HepG2 (cell line): ENCODE results near the gene LRRC74A. TPM values are rescaled to one million over a fixed set of nuclear protein-coding genes. Genes with fewer than 3 reads are reported as not detected.

Source experiments
- ATAC-seq: fragments of 200-7000 bp; cut with Tn5 transposase; 3 replicates; pipeline ENCODE4 v1.9.1; 2020; ENCODE audit warnings: mild to moderate bottlenecking, moderate library complexity
- BruUV-seq: library from RNA; stranded (reverse); fragments of 400-500 nt; replicated peaks from 2 replicates; lab custom pipeline; 2021; lab: Mats Ljungman, UMichigan
- CTCF ChIA-PET: fragments of 300-600 bp; formaldehyde crosslinking; extraction: SDS; loops from one replicate; lab custom pipeline; 2021; ENCODE audit warnings: low total read pairs, inconsistent platforms, low intra/inter-chr PET ratio; lab: Yijun Ruan, JAX
- POLR2A ChIA-PET: fragments of 350-600 bp; sonication (Branson Sonifier 250); formaldehyde crosslinking; loops from one replicate; lab custom pipeline; 2020; ENCODE audit warnings: antibody characterized with exemption, inconsistent platforms; lab: Yijun Ruan, JAX
- DNase-seq: peaks from one replicate; pipeline ENCODE4 v3.0.0-alpha.2; 2015; ENCODE audit warnings: low spot score
- FAIRE-seq: peaks from 3 replicates; lab custom pipeline; 2011; peaks lifted over from hg19 to GRCh38; lab: Jason Lieb, UNC
- H2AFZ ChIP-seq: one replicate; pipeline ENCODE4 v1.6.1; 2011; ENCODE audit warnings: low read length, inconsistent platforms
- H3K27ac ChIP-seq: fragments of 300-600 bp; 3 replicates; pipeline ENCODE4 v1.8.0; 2011; ENCODE audit warnings: mixed run types, mild to moderate bottlenecking, mixed read lengths, low read length, inconsistent platforms; ENCODE audit not compliant: insufficient read depth; ENCODE audit errors: extremely low read length
- H3K27me3 ChIP-seq, 2 experiments: fragments of 200-600 bp in 1 of 2; 2 replicates in 1 of 2; 3 replicates in 1 of 2; pipeline versions ENCODE4 v1.6.0 to v1.8.0; 2011; ENCODE audit warnings: low read length in 2 of 2, mild to moderate bottlenecking in 2 of 2, moderate library complexity in 2 of 2, inconsistent platforms in 1 of 2; ENCODE audit not compliant: insufficient read depth in 2 of 2, control insufficient read depth in 1 of 2
- H3K36me3 ChIP-seq, 2 experiments: fragments of 200-600 bp in 1 of 2; replicated peaks in 1 of 2; 2 replicates in 1 of 2; 3 replicates in 1 of 2; pipeline versions ENCODE4 v1.5.1 to v1.8.0; 2011; ENCODE audit warnings: low read length in 2 of 2, inconsistent platforms in 1 of 2; ENCODE audit not compliant: insufficient read depth in 2 of 2, control insufficient read depth in 1 of 2
- H3K4me1 ChIP-seq: 2 replicates; pipeline ENCODE4 v1.5.1; 2012; ENCODE audit warnings: low read length, inconsistent platforms; ENCODE audit not compliant: insufficient read depth
- H3K4me2 ChIP-seq: 2 replicates; pipeline ENCODE4 v1.6.0; 2011; ENCODE audit warnings: low read depth, low read length, inconsistent platforms
- H3K4me3 ChIP-seq, 3 experiments: fragments of 200-600 bp in 1 of 3; sonication (generic), shearing (Covaris generic) in 1 of 3; replicated peaks in 1 of 3; 2 replicates each; pipeline ENCODE4 v1.5.1; 2011 to 2016; ENCODE audit warnings: low read length in 3 of 3, inconsistent platforms in 2 of 3, low read depth in 2 of 3, mild to moderate bottlenecking in 2 of 3, control low read depth in 1 of 3, mixed read lengths in 1 of 3; ENCODE audit not compliant: insufficient read depth in 1 of 3
- H3K79me2 ChIP-seq: one replicate; pipeline ENCODE4 v1.6.1; 2011; ENCODE audit warnings: low read length, inconsistent platforms; ENCODE audit not compliant: insufficient read depth
- H3K9ac ChIP-seq: 2 replicates; pipeline ENCODE4 v1.6.0; 2011; ENCODE audit warnings: mild to moderate bottlenecking, low read depth, low read length, inconsistent platforms; ENCODE audit not compliant: insufficient read depth
- H3K9me3 ChIP-seq: 2 replicates; pipeline ENCODE4 v1.5.1; 2012; ENCODE audit warnings: mild to moderate bottlenecking, low read length
- H4K20me1 ChIP-seq: 2 replicates; pipeline ENCODE4 v1.6.0; 2011; ENCODE audit warnings: inconsistent platforms, mild to moderate bottlenecking, low read length, moderate library complexity; ENCODE audit not compliant: insufficient read depth
- AKAP8 ChIP-seq: sonication (generic); formaldehyde crosslinking; IDR thresholded peaks from 2 replicates; pipeline ENCODE4 v1.5.1; 2020; ENCODE audit warnings: mild to moderate bottlenecking, missing genetic modification reagents
- EP300 ChIP-seq, 3 experiments: sonication (generic) in 1 of 3; formaldehyde crosslinking in 1 of 3; IDR thresholded peaks; 2 replicates each; pipeline versions ENCODE4 v1.5.1 to v1.6.1; 2011 to 2020; ENCODE audit warnings: low read depth in 2 of 3, low read length in 2 of 3, borderline replicate concordance in 1 of 3, improper control_type of control experiment in 1 of 3, mild to moderate bottlenecking in 1 of 3, missing genetic modification reagents in 1 of 3, moderate library complexity in 1 of 3
- ETV5 ChIP-seq: IDR thresholded peaks from 2 replicates; pipeline ENCODE4 v1.6.1; 2018; ENCODE audit warnings: missing biosample characterization, missing genetic modification reagents, inconsistent platforms, borderline replicate concordance
- FLYWCH1 ChIP-seq: sonication (generic); formaldehyde crosslinking; IDR thresholded peaks from 2 replicates; pipeline ENCODE4 v1.8.1; 2023; ENCODE audit warnings: mild to moderate bottlenecking, missing genetic modification reagents
- FOXJ3 ChIP-seq: sonication (generic); formaldehyde crosslinking; IDR thresholded peaks from 2 replicates; pipeline ENCODE4 v1.4.0; 2020; ENCODE audit warnings: missing genetic modification reagents, mild to moderate bottlenecking, borderline replicate concordance
- KLF6 ChIP-seq: IDR thresholded peaks from 2 replicates; pipeline ENCODE4 v1.8.0; 2016; ENCODE audit warnings: missing biosample characterization, missing genetic modification reagents
- NR2F1 ChIP-seq, 2 experiments: fragments of 450-650 bp in 1 of 2; formaldehyde crosslinking in 1 of 2; IDR thresholded peaks; 2 replicates each; pipeline versions ENCODE4 v1.5.0 to v1.6.1; 2016 to 2020; ENCODE audit warnings: mild to moderate bottlenecking in 1 of 2, missing compliant biosample characterization in 1 of 2, missing genetic modification reagents in 1 of 2, moderate library complexity in 1 of 2
- POLR2AphosphoS5 ChIP-seq: IDR thresholded peaks from 2 replicates; pipeline ENCODE4 v1.6.1; 2012; ENCODE audit warnings: low read depth, low read length
- THAP11 ChIP-seq: IDR thresholded peaks from 2 replicates; pipeline ENCODE4 v1.6.1; 2016; ENCODE audit warnings: missing biosample characterization, missing genetic modification reagents
- ZBTB7B ChIP-seq: sonication (generic); formaldehyde crosslinking; IDR thresholded peaks from 2 replicates; pipeline ENCODE4 v1.4.0; 2020; ENCODE audit warnings: missing genetic modification reagents
- ZKSCAN1 ChIP-seq: fragments of 150-350 bp; IDR thresholded peaks from 2 replicates; pipeline ENCODE4 v1.6.1; 2014; ENCODE audit warnings: low read length
- ZNF17 ChIP-seq: sonication (generic); formaldehyde crosslinking; IDR thresholded peaks from 2 replicates; pipeline ENCODE4 v1.5.0; 2020; ENCODE audit warnings: mild to moderate bottlenecking, missing genetic modification reagents
- ZNF556 ChIP-seq: sonication (generic); formaldehyde crosslinking; IDR thresholded peaks from 2 replicates; pipeline ENCODE4 v1.4.0; 2020; ENCODE audit warnings: mild to moderate bottlenecking, missing genetic modification reagents, borderline replicate concordance
- ZNF644 ChIP-seq: IDR thresholded peaks from 2 replicates; pipeline ENCODE4 v1.6.1; 2016; ENCODE audit warnings: low read depth
- ZNF678 ChIP-seq: sonication (generic); formaldehyde crosslinking; IDR thresholded peaks from 2 replicates; pipeline ENCODE4 v1.4.0; 2020; ENCODE audit warnings: mild to moderate bottlenecking, missing genetic modification reagents
- ZNF841 ChIP-seq: sonication (generic); formaldehyde crosslinking; IDR thresholded peaks from 2 replicates; pipeline ENCODE4 v1.8.1; 2023; ENCODE audit warnings: missing genetic modification reagents, borderline replicate concordance
- WGBS: methylation state at CpG from one replicate; pipeline ENCODE4 v1.1.6; 2017; ENCODE audit warnings: low lambda C conversion rate; 5-methylcytosine and 5-hydroxymethylcytosine counted together
- in situ Hi-C: cut with HindIII; loops from 2 replicates; pipeline ENCODE4 v1.10.0; 2017; ENCODE audit warnings: low pct_unique_long_range_greater_than_20kb; ENCODE audit not compliant: extremely low pct_ligation_motif_present
- intact Hi-C: fragments of 100-400 bp; cut with micrococcal nuclease; formaldehyde crosslinking; loops from one replicate; pipeline ENCODE4 v1.10.0; 2022; ENCODE audit not compliant: unreplicated experiment
- polyA plus RNA-seq, 8 experiments: library from polyadenylated mRNA; depleted of rRNA in 3 of 8; stranded (reverse) in 7 of 8; unstranded in 1 of 8; fragments of >200 nt; fragmentation: Illumina TruSeq in 4 of 8; extraction: Trizol in 4 of 8; gene quantifications; 2 replicates each; pipeline versions ENCODE4 v1.2.1 to v1.2.3, GENCODE V29; 2011 to 2016; ENCODE audit warnings: low read depth in 4 of 8, missing spikeins in 1 of 8, mixed read lengths in 1 of 8; ENCODE audit not compliant: insufficient read depth in 1 of 8
- total RNA-seq, 5 experiments: library from RNA; depleted of rRNA; stranded (reverse); fragments of >200 nt; fragmentation: Illumina TruSeq; extraction: Trizol; gene quantifications; 2 replicates each; pipeline ENCODE4 v1.2.3, GENCODE V29; 2016; ENCODE audit warnings: low read depth in 1 of 5
- TF ChIP-seq, protein P1 (sequence below): sonication (generic); formaldehyde crosslinking; conservative IDR thresholded peaks from 2 replicates; pipeline ENCODE4 v1.8.0; 2022; ENCODE audit warnings: missing genetic modification reagents
- TF ChIP-seq, protein P2 (sequence below): sonication (generic); formaldehyde crosslinking; IDR thresholded peaks from 2 replicates; pipeline ENCODE4 v1.4.0; 2020; ENCODE audit warnings: mild to moderate bottlenecking, missing genetic modification reagents
- TF ChIP-seq, protein P3 (sequence below): sonication (generic); formaldehyde crosslinking; IDR thresholded peaks from 2 replicates; pipeline ENCODE4 v1.5.1; 2020; ENCODE audit warnings: missing genetic modification reagents, mild to moderate bottlenecking, borderline replicate concordance
- TF ChIP-seq, protein P4 (sequence below): sonication (generic); formaldehyde crosslinking; IDR thresholded peaks from 2 replicates; pipeline ENCODE4 v1.4.0; 2020; ENCODE audit warnings: missing genetic modification reagents, borderline replicate concordance

Gene LRRC74A
- total and polyA plus RNA-seq, 2 of the 13 experiments (the other 11 are each of a cell fraction or from before 2014, with no cell fraction given) = not detected

DNA sequence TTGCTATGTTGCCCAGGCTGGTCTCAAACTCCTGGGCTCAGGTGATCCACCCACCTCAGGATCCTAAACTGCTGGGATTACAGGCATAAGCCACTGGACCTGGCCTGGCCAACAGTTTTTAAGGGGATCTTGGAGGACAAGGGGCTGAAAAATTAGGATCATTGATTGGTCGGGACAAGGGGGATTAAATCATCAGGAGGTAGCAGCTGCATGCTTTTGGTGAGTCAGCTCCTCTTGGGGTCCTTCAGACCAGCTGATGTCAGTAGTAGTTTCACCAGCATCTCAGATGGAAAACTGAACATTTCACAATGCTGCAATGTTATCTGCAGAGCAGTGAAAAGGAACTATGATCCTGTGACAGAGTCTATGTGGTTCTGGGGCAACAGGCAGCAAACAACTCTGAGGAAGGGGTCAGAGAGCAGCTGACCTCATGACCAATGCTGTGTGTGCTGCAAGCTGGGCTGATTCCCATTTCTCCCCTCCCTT is 6.3 kb downstream of the LRRC74A start:
- in situ Hi-C loops = no loop called here
- Histone ChIP-seq H3K79me2 (no peaks in the 10 kb centered on the region), H3K9ac (no peak overlapping the region), H3K4me2 (peak overlapping the region; percentile 56), H3K4me3 (no peak overlapping the region), H3K27ac (peak overlapping the region; percentile 69), H3K36me3 (no peaks in the 10 kb centered on the region), H3K27me3 (0 out of 5 replicates have a peak, but pooled peaks cover 0 to 4% of the 10 kb centered on the region in 2 experiments), H3K4me1 (peaks cover 77% of the 10 kb centered on the region), H2AFZ (no peak overlapping the region), H4K20me1 (no peaks in the 10 kb centered on the region), H3K9me3 (no peaks in the 10 kb centered on the region)
- ATAC-seq = peak; percentile 76
- BruUV-seq = no TSS peak
- intact Hi-C loops = no loop called here
- POLR2A ChIA-PET = interaction anchor here (0.7 to 6.4 kb wide), 3 partner anchors 20 to 192 kb away, joined by 3 to 62 read pairs (median 3); partner anchors contain the start of gene ANGEL1
- peak; percentile 95 for FAIRE-seq
- CTCF ChIA-PET = no interaction called here
- DNase-seq = peak; percentile 83
- WGBS = 0% methylated on average over 1 of the region's 1 CpG
- no peak for TF ChIP-seq ZNF841 (CRISPR knock-in tag)
- no peak for TF ChIP-seq POLR2AphosphoS5
- TF ChIP-seq THAP11 (CRISPR knock-in tag) = peak; percentile 54
- no peak for TF ChIP-seq ZNF17 (CRISPR knock-in tag)
- TF ChIP-seq FLYWCH1 (CRISPR knock-in tag) = no peak
- peak; percentile 74; the same call in 1 of the 2 replicates for TF ChIP-seq ZBTB7B (CRISPR knock-in tag)
- TF ChIP-seq, protein P1, sequence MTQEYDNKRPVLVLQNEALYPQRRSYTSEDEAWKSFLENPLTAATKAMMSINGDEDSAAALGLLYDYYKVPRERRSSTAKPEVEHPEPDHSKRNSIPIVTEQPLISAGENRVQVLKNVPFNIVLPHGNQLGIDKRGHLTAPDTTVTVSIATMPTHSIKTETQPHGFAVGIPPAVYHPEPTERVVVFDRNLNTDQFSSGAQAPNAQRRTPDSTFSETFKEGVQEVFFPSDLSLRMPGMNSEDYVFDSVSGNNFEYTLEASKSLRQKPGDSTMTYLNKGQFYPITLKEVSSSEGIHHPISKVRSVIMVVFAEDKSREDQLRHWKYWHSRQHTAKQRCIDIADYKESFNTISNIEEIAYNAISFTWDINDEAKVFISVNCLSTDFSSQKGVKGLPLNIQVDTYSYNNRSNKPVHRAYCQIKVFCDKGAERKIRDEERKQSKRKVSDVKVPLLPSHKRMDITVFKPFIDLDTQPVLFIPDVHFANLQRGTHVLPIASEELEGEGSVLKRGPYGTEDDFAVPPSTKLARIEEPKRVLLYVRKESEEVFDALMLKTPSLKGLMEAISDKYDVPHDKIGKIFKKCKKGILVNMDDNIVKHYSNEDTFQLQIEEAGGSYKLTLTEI (CRISPR knock-in tag) = no peak
- no peak for TF ChIP-seq AKAP8 (CRISPR knock-in tag)
- TF ChIP-seq, protein P2, sequence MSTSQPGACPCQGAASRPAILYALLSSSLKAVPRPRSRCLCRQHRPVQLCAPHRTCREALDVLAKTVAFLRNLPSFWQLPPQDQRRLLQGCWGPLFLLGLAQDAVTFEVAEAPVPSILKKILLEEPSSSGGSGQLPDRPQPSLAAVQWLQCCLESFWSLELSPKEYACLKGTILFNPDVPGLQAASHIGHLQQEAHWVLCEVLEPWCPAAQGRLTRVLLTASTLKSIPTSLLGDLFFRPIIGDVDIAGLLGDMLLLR (CRISPR knock-in tag) = no peak
- no peak for TF ChIP-seq ZNF556 (CRISPR knock-in tag)
- TF ChIP-seq ZNF678 = no peak
- no peak; the same call in 1 of the 2 replicates for TF ChIP-seq ETV5
- TF ChIP-seq FOXJ3 (CRISPR knock-in tag) = 0 out of 2 replicates have a peak, but pooled peaks have one; percentile 70
- no peak for TF ChIP-seq KLF6
- peak; percentile 98 for TF ChIP-seq NR2F1 (CRISPR knock-in tag; IDR thresholded peaks at IDR 0.05)
- TF ChIP-seq, protein P3, sequence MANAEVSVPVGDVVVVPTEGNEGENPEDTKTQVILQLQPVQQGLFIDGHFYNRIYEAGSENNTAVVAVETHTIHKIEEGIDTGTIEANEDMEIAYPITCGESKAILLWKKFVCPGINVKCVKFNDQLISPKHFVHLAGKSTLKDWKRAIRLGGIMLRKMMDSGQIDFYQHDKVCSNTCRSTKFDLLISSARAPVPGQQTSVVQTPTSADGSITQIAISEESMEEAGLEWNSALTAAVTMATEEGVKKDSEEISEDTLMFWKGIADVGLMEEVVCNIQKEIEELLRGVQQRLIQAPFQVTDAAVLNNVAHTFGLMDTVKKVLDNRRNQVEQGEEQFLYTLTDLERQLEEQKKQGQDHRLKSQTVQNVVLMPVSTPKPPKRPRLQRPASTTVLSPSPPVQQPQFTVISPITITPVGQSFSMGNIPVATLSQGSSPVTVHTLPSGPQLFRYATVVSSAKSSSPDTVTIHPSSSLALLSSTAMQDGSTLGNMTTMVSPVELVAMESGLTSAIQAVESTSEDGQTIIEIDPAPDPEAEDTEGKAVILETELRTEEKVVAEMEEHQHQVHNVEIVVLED (CRISPR knock-in tag) = no peak
- TF ChIP-seq ZNF644 (CRISPR knock-in tag) = peak; percentile 81
- TF ChIP-seq, protein P4, sequence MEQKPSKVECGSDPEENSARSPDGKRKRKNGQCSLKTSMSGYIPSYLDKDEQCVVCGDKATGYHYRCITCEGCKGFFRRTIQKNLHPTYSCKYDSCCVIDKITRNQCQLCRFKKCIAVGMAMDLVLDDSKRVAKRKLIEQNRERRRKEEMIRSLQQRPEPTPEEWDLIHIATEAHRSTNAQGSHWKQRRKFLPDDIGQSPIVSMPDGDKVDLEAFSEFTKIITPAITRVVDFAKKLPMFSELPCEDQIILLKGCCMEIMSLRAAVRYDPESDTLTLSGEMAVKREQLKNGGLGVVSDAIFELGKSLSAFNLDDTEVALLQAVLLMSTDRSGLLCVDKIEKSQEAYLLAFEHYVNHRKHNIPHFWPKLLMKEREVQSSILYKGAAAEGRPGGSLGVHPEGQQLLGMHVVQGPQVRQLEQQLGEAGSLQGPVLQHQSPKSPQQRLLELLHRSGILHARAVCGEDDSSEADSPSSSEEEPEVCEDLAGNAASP (CRISPR knock-in tag) = peak; percentile 67; the same call in 1 of the 2 replicates
- peak; percentile 39; the same call in 1 of the 2 replicates for TF ChIP-seq ZKSCAN1
- peak; percentile 71 to 80; a peak in 3 of 4 replicates for TF ChIP-seq EP300 (IDR thresholded peaks at IDR 0.05; ENCODE audit: low read depth in 2 of 2, low read length in 2 of 2)
- peak; percentile 52; the same call in 1 of the 2 replicates for TF ChIP-seq EP300 (CRISPR knock-in tag; IDR thresholded peaks at IDR 0.05; ENCODE audit: borderline replicate concordance)
